ENCODE results near the gene TOM1L2. TPM values are rescaled to one million over a fixed set of nuclear protein-coding genes. Genes with fewer than 3 reads are reported as not detected.
A peak's percentile ranks its signal among the peaks of the same experiment; 100 is the strongest.
"Not testable (repeated sequence)": the region's sequence is repeated elsewhere in the genome, so short reads cannot be mapped to it uniquely, and the experiment has no call there.

The TOM1L2 gene
- total and polyA plus RNA-seq, 2 of the 4 experiments (the other 2 are of a cell fraction) = 34.4 to 51.7 TPM

DNA sequence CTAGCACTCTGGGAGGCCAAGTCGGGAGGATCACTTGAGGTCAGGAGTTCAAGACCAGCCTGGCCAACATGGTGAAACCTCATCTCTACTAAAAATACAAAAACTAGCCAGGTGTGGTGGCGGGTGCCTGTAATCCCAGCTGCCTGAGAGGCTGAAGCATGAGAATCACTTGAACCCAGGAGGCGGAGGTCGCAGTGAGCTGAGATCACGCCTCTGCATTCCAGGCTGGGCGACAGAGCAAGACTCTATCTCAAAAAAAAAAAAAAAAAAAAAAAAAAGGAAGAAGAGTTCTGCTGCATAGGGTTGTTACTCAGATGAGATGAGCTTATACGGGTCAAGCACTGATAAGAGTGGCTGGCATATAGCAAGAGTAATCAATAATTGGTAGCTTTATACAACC is 32.3 kb downstream of the TOM1L2 start:
- H4K5ac ChIP-seq (ENCODE audit: low read depth, low read length); ATAC-seq (ENCODE audit: low read depth); BruUV-seq (replicated peaks); H2AK5ac ChIP-seq (ENCODE audit: low read depth, low read length); H3K14ac ChIP-seq (replicated peaks; ENCODE audit: low read depth, low read length); H2AFZ ChIP-seq (replicated peaks; ENCODE audit: low read length, poor library complexity); H2BK5ac ChIP-seq (ENCODE audit: low read depth, low read length, poor library complexity, severe bottlenecking); H2BK120ac ChIP-seq (ENCODE audit: low read depth, low read length); H3K36me3 ChIP-seq (ENCODE audit: control insufficient read depth, insufficient read depth, low read length); H4K8ac ChIP-seq (ENCODE audit: low read depth in 2 of 2, low read length in 2 of 2); H3K4me2 ChIP-seq (ENCODE audit: low read depth, low read length); intact Hi-C loops (cut with micrococcal nuclease); in situ Hi-C loops (cut with MboI; ENCODE audit: low sequenced_read_pairs); H3K9me3 ChIP-seq (ENCODE audit: control insufficient read depth, insufficient read depth, low read length); DNase-seq; H3K4ac ChIP-seq (ENCODE audit: low read depth, low read length); POLR2A ChIA-PET (ENCODE audit: unreplicated experiment); H3K18ac ChIP-seq (ENCODE audit: low read depth, low read length); H3K27ac ChIP-seq (ENCODE audit: insufficient read depth, low read length); H3K27me3 ChIP-seq (ENCODE audit: control insufficient read depth, insufficient read depth, low read length); H4K91ac ChIP-seq (ENCODE audit: insufficient read depth, low read depth, low read length); H3K9ac ChIP-seq (ENCODE audit: low read depth, low read length); CTCF ChIA-PET; dilution Hi-C loops (cut with HindIII; ENCODE audit: low sequenced_read_pairs, unreplicated experiment); H3K56ac ChIP-seq (ENCODE audit: extremely low read depth, insufficient read depth, low read length); H2BK20ac ChIP-seq (ENCODE audit: low read depth, low read length); H3K4me3 ChIP-seq (ENCODE audit: insufficient read depth, low read depth, low read length); H2BK15ac ChIP-seq (ENCODE audit: low read depth, low read length); H2AK9ac ChIP-seq (replicated peaks; ENCODE audit: low read depth, low read length, poor library complexity): not testable (repeated sequence)
- H3K4me1 ChIP-seq (ENCODE audit: control insufficient read depth, insufficient read depth, low read length) = peaks cover 56% of the 10 kb centered on the region
- peaks cover 22% of the 10 kb centered on the region; the same call in 1 of the 2 replicates for H4K20me1 ChIP-seq (ENCODE audit: insufficient read depth, low read length)
- peaks cover 56% of the 10 kb centered on the region for H3K9me1 ChIP-seq (ENCODE audit: insufficient read depth, low read length)
- H3K79me1 ChIP-seq (ENCODE audit: low read depth in 1 of 2, low read length in 2 of 2) = peaks cover 36 to 90% of the 10 kb centered on the region in 2 experiments
- no CpG with 5 or more reads among the region's 7 CpGs for WGBS, 2 experiments (ENCODE audit: extremely low coverage in 2 of 2, insufficient read length in 1 of 2)
- peak overlapping the region; percentile 74; the same call in 1 of the 2 replicates for H3K23ac ChIP-seq (ENCODE audit: low read depth, low read length)

Data from IMR-90 (cell line).